Testis (tissue), 2 donors: ENCODE data around the gene EGR4.

Experiments
- POLR2A ChIP-seq: fragments of 450-650 bp; IDR thresholded peaks from one replicate; pipeline ENCODE4 v1.6.1; 2017; ENCODE audit warnings: antibody characterized with exemption, mild to moderate bottlenecking, moderate library complexity
- TF ChIP-seq, protein P1 (sequence below), 3 experiments: fragments of 450-650 bp in 2 of 3; fragments of 200-600 bp in 1 of 3; sonication (generic) in 1 of 3; IDR thresholded peaks; one replicate each; pipeline ENCODE4 v1.5.1; 2016 to 2019; ENCODE audit warnings: antibody characterized with exemption in 3 of 3, mild to moderate bottlenecking in 2 of 3, moderate library complexity in 1 of 3

DNA sequence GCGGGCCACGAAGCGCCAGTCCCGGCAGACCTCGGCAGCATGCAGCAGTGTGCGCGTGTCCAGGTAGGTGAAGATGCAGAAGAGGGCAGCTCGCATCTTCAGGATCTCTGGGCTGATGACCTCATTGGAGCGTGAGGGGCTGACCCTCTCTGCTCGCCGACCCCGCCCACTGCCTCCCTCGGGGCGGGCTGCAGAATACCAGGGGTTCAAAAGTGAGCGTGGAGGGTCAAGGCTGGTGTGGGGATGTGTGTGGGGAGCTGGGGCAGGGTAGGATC lies 29.1 kb downstream of the EGR4 start:
- TF ChIP-seq, protein P1, sequence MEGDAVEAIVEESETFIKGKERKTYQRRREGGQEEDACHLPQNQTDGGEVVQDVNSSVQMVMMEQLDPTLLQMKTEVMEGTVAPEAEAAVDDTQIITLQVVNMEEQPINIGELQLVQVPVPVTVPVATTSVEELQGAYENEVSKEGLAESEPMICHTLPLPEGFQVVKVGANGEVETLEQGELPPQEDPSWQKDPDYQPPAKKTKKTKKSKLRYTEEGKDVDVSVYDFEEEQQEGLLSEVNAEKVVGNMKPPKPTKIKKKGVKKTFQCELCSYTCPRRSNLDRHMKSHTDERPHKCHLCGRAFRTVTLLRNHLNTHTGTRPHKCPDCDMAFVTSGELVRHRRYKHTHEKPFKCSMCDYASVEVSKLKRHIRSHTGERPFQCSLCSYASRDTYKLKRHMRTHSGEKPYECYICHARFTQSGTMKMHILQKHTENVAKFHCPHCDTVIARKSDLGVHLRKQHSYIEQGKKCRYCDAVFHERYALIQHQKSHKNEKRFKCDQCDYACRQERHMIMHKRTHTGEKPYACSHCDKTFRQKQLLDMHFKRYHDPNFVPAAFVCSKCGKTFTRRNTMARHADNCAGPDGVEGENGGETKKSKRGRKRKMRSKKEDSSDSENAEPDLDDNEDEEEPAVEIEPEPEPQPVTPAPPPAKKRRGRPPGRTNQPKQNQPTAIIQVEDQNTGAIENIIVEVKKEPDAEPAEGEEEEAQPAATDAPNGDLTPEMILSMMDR (IDR thresholded peaks at IDR 0.05), result no peak
- no peak for TF ChIP-seq POLR2A
